ENCODE results near the gene NPAS2. TPM values are rescaled to one million over a fixed set of nuclear protein-coding genes. Genes with fewer than 3 reads are reported as not detected.

The NPAS2 gene
- polyA plus RNA-seq, 2 donors, result 62.7 to 70.0 TPM

Other genes starting within 250 kb of the NPAS2 start
- 1,000 to 10,000 TPM; 5,749 to 6,812 TPM for gene RPL31, start 182.2 kb downstream of the NPAS2 start, polyA plus RNA-seq